ENCODE measurements around the gene MYH4.

DNA sequence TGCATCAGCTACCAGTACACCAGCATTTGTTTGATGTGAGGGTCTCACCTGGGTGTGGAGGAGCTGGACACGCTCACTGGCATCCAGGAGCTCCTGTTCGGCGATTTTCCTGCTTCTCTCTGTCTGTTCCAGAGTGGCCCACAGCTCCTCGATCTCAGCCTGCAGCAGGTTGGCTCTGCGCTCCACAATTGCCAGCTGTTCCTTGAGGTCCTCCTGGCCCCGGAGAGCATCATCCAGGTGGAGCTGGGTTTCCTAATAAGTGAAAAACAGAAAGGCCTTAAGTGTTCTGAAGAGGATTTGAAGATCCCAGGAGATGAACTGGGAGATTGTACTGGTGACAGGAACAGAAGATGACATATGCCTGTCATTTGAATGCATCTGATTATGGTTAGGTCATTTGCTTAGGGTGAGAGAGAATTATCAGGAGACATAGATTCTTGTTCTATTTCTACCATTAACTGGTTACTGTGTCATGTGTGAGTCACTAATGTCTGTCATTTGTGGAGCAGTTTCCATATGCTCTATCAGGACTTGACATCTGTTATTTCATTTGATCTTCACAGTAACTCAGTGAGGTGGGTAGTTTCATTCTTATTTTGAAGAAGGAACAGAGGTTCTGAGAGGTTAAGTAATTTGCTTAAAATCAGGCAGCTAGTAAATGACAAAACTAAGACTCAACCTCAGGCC is 75.0 kb downstream of the MYH4 start:
- TF ChIP-seq, protein P1, sequence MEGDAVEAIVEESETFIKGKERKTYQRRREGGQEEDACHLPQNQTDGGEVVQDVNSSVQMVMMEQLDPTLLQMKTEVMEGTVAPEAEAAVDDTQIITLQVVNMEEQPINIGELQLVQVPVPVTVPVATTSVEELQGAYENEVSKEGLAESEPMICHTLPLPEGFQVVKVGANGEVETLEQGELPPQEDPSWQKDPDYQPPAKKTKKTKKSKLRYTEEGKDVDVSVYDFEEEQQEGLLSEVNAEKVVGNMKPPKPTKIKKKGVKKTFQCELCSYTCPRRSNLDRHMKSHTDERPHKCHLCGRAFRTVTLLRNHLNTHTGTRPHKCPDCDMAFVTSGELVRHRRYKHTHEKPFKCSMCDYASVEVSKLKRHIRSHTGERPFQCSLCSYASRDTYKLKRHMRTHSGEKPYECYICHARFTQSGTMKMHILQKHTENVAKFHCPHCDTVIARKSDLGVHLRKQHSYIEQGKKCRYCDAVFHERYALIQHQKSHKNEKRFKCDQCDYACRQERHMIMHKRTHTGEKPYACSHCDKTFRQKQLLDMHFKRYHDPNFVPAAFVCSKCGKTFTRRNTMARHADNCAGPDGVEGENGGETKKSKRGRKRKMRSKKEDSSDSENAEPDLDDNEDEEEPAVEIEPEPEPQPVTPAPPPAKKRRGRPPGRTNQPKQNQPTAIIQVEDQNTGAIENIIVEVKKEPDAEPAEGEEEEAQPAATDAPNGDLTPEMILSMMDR (conservative IDR thresholded peaks at IDR 0.05; ENCODE audit: low read depth, low read length), result no peak
- TF ChIP-seq RAD21 (IDR thresholded peaks at IDR 0.05; ENCODE audit: low read length) (no peak), FOS (IDR thresholded peaks at IDR 0.05; ENCODE audit: low read depth, low read length) (no peak), POLR2A (IDR thresholded peaks at IDR 0.05; ENCODE audit: low read depth, low read length) (no peak), MXI1 (IDR thresholded peaks at IDR 0.05; ENCODE audit: borderline replicate concordance, low read depth, low read length) (no peak)
- TF ChIP-seq, protein P2, sequence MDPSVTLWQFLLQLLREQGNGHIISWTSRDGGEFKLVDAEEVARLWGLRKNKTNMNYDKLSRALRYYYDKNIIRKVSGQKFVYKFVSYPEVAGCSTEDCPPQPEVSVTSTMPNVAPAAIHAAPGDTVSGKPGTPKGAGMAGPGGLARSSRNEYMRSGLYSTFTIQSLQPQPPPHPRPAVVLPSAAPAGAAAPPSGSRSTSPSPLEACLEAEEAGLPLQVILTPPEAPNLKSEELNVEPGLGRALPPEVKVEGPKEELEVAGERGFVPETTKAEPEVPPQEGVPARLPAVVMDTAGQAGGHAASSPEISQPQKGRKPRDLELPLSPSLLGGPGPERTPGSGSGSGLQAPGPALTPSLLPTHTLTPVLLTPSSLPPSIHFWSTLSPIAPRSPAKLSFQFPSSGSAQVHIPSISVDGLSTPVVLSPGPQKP (IDR thresholded peaks at IDR 0.05; ENCODE audit: borderline replicate concordance, low read depth, low read length), result no peak
